GM23338 (cell line): ENCODE measurements around the gene LRCH3. TPM values are rescaled to one million over a fixed set of nuclear protein-coding genes. Genes with fewer than 3 reads are reported as not detected.

Source experiments
- CREB1 ChIP-seq: fragments of 250-450 bp; sonication (Bioruptor Pico); IDR thresholded peaks from 2 replicates; pipeline ENCODE4 v1.5.0; 2020; ENCODE audit warnings: low read depth, mild to moderate bottlenecking, moderate library complexity
- ETS1 ChIP-seq: IDR thresholded peaks from 2 replicates; pipeline ENCODE4 v1.6.1; 2016; ENCODE audit warnings: antibody characterized with exemption
- EZH2 ChIP-seq: fragments of 200-600 bp; sonication (generic); IDR thresholded peaks from one replicate; pipeline ENCODE4 v1.8.0; 2017; ENCODE audit warnings: antibody characterized with exemption, mild to moderate bottlenecking, low read depth; ENCODE audit not compliant: unreplicated experiment
- NANOG ChIP-seq: IDR thresholded peaks from 2 replicates; pipeline ENCODE4 v1.6.1; 2016; ENCODE audit warnings: antibody characterized with exemption, borderline replicate concordance
- polyA plus RNA-seq: library from polyadenylated mRNA; unstranded; fragments of >200 nt; fragmentation: Nextera tagmentation; extraction: Ambion mirVana; gene quantifications from 2 replicates; pipeline ENCODE4 v1.2.1, GENCODE V29; 2016
- total RNA-seq: library from RNA; depleted of rRNA; stranded (reverse); fragments of >200 nt; shearing (Covaris generic); gene quantifications from 2 replicates; pipeline ENCODE4 v1.2.3, GENCODE V29; 2014
- TF ChIP-seq, protein P1 (sequence below): fragments of 250-450 bp; sonication (Bioruptor Pico); IDR thresholded peaks from 2 replicates; pipeline ENCODE4 v1.5.0; 2020; ENCODE audit warnings: mild to moderate bottlenecking, moderate library complexity
- TF ChIP-seq, protein P2 (sequence below): IDR thresholded peaks from one replicate; pipeline ENCODE4 v1.6.1; 2018; ENCODE audit warnings: antibody characterized with exemption; ENCODE audit not compliant: unreplicated experiment

LRCH3 gene
- total and polyA plus RNA-seq, 2 experiments from 2014 or later: 22.9 to 60.0 TPM

- TF ChIP-seq, protein P1, sequence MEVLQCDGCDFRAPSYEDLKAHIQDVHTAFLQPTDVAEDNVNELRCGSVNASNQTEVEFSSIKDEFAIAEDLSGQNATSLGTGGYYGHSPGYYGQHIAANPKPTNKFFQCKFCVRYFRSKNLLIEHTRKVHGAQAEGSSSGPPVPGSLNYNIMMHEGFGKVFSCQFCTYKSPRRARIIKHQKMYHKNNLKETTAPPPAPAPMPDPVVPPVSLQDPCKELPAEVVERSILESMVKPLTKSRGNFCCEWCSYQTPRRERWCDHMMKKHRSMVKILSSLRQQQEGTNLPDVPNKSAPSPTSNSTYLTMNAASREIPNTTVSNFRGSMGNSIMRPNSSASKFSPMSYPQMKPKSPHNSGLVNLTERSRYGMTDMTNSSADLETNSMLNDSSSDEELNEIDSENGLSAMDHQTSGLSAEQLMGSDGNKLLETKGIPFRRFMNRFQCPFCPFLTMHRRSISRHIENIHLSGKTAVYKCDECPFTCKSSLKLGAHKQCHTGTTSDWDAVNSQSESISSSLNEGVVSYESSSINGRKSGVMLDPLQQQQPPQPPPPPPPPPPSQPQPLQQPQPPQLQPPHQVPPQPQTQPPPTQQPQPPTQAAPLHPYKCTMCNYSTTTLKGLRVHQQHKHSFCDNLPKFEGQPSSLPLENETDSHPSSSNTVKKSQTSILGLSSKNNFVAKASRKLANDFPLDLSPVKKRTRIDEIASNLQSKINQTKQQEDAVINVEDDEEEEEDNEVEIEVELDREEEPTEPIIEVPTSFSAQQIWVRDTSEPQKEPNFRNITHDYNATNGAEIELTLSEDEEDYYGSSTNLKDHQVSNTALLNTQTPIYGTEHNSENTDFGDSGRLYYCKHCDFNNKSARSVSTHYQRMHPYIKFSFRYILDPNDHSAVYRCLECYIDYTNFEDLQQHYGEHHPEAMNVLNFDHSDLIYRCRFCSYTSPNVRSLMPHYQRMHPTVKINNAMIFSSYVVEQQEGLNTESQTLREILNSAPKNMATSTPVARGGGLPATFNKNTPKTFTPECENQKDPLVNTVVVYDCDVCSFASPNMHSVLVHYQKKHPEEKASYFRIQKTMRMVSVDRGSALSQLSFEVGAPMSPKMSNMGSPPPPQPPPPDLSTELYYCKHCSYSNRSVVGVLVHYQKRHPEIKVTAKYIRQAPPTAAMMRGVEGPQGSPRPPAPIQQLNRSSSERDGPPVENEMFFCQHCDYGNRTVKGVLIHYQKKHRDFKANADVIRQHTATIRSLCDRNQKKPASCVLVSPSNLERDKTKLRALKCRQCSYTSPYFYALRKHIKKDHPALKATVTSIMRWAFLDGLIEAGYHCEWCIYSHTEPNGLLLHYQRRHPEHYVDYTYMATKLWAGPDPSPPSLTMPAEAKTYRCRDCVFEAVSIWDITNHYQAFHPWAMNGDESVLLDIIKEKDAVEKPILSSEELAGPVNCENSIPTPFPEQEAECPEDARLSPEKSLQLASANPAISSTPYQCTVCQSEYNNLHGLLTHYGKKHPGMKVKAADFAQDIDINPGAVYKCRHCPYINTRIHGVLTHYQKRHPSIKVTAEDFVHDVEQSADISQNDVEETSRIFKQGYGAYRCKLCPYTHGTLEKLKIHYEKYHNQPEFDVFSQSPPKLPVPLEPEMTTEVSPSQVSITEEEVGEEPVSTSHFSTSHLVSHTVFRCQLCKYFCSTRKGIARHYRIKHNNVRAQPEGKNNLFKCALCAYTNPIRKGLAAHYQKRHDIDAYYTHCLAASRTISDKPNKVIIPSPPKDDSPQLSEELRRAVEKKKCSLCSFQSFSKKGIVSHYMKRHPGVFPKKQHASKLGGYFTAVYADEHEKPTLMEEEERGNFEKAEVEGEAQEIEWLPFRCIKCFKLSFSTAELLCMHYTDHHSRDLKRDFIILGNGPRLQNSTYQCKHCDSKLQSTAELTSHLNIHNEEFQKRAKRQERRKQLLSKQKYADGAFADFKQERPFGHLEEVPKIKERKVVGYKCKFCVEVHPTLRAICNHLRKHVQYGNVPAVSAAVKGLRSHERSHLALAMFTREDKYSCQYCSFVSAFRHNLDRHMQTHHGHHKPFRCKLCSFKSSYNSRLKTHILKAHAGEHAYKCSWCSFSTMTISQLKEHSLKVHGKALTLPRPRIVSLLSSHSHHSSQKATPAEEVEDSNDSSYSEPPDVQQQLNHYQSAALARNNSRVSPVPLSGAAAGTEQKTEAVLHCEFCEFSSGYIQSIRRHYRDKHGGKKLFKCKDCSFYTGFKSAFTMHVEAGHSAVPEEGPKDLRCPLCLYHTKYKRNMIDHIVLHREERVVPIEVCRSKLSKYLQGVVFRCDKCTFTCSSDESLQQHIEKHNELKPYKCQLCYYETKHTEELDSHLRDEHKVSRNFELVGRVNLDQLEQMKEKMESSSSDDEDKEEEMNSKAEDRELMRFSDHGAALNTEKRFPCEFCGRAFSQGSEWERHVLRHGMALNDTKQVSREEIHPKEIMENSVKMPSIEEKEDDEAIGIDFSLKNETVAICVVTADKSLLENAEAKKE: no peak
- TF ChIP-seq CREB1: no peak
- no peak for TF ChIP-seq ETS1
- no peak for TF ChIP-seq NANOG
- TF ChIP-seq EZH2: no peak
- TF ChIP-seq, protein P2, sequence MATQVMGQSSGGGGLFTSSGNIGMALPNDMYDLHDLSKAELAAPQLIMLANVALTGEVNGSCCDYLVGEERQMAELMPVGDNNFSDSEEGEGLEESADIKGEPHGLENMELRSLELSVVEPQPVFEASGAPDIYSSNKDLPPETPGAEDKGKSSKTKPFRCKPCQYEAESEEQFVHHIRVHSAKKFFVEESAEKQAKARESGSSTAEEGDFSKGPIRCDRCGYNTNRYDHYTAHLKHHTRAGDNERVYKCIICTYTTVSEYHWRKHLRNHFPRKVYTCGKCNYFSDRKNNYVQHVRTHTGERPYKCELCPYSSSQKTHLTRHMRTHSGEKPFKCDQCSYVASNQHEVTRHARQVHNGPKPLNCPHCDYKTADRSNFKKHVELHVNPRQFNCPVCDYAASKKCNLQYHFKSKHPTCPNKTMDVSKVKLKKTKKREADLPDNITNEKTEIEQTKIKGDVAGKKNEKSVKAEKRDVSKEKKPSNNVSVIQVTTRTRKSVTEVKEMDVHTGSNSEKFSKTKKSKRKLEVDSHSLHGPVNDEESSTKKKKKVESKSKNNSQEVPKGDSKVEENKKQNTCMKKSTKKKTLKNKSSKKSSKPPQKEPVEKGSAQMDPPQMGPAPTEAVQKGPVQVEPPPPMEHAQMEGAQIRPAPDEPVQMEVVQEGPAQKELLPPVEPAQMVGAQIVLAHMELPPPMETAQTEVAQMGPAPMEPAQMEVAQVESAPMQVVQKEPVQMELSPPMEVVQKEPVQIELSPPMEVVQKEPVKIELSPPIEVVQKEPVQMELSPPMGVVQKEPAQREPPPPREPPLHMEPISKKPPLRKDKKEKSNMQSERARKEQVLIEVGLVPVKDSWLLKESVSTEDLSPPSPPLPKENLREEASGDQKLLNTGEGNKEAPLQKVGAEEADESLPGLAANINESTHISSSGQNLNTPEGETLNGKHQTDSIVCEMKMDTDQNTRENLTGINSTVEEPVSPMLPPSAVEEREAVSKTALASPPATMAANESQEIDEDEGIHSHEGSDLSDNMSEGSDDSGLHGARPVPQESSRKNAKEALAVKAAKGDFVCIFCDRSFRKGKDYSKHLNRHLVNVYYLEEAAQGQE: no peak
These were observed 91.5 kb downstream of the LRCH3 start (continued) for GRCh38 chr3:197882586-197882985.
